ENCODE data around the gene AKAP13. TPM values are rescaled to one million over a fixed set of nuclear protein-coding genes. Genes with fewer than 3 reads are reported as not detected.

Gene AKAP13
- total RNA-seq, 1 experiment from 2014 or later, result 47.3 TPM

DNA sequence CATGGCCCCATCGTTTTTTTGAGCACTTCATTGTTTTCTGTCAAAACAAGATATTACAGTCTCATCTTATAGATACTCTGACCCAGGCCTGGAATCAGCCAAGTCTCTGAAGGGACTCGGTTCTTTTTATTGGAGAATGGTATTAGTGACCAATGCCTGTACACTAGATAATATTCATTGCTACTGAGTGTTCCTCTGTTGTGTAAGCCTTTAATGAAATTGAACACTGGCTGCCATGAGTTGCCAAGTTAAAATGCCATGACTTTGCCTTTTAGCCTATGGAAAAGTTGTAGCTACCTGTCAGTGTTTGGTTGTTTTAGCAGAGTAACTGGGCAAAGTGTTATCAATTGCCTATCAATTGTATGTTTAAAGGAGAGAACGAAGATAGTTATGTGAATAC is 134.0 kb downstream of the AKAP13 start:
- H4K20me1 ChIP-seq (ENCODE audit: control insufficient read depth, insufficient read depth, insufficient read length), result no peaks in the 10 kb centered on the region
- H3K23me2 ChIP-seq (ENCODE audit: insufficient read length, low read depth, low read length, poor library complexity, severe bottlenecking), result no peaks in the 10 kb centered on the region
- no peaks in the 10 kb centered on the region for H3K9me3 Mint-ChIP-seq
- H4K5ac ChIP-seq (ENCODE audit: insufficient read length, low read depth, low read length), result no peak overlapping the region
- DNase-seq, result no peak
- H2BK20ac ChIP-seq (ENCODE audit: low read depth, low read length, poor library complexity, severe bottlenecking), result no peak overlapping the region
- H2AFZ ChIP-seq (ENCODE audit: low read length), result no peak overlapping the region
- H3K79me1 ChIP-seq (ENCODE audit: insufficient read depth, low read depth, low read length, poor library complexity, severe bottlenecking), result no peaks in the 10 kb centered on the region
- H3K27me3 Mint-ChIP-seq (ENCODE audit: low read depth), result no peaks in the 10 kb centered on the region
- H3K14ac ChIP-seq (ENCODE audit: insufficient read depth, low read length), result no peak overlapping the region
- H3T11ph ChIP-seq (ENCODE audit: low read length), result no peak overlapping the region
- no peak overlapping the region for H2BK120ac ChIP-seq (ENCODE audit: low read depth, low read length, poor library complexity, severe bottlenecking)
- no peak overlapping the region for H3K9ac ChIP-seq (ENCODE audit: extremely low read depth, insufficient read length, low read length)
- no peaks in the 10 kb centered on the region for H3K27me3 ChIP-seq (ENCODE audit: insufficient read depth, low read length)
- H3K4me3 Mint-ChIP-seq, result no peak overlapping the region
- no peak overlapping the region for H3K4me2 ChIP-seq (ENCODE audit: insufficient read depth, insufficient read length, low read length)
- no peak overlapping the region for H2BK15ac ChIP-seq (ENCODE audit: low read depth, low read length)
- no peak overlapping the region for H2BK5ac ChIP-seq (ENCODE audit: insufficient read length, low read length)
- H2AK5ac ChIP-seq (ENCODE audit: insufficient read length, low read length), result no peak overlapping the region
- H3K56ac ChIP-seq (ENCODE audit: insufficient read length, low read depth, low read length), result no peak overlapping the region
- no peaks in the 10 kb centered on the region for H3K79me2 ChIP-seq (ENCODE audit: insufficient read depth, low read length)
- H3K27ac ChIP-seq (ENCODE audit: insufficient read length, low read depth, low read length), result no peak overlapping the region
- H3K18ac ChIP-seq (ENCODE audit: insufficient read length, low read depth, low read length), result no peak overlapping the region
- no peak overlapping the region for H3K4ac ChIP-seq (ENCODE audit: low read depth, low read length)
- H4K8ac ChIP-seq (replicated peaks; ENCODE audit: insufficient read length, low read depth, low read length), result no peak overlapping the region
- TF ChIP-seq, protein P1, sequence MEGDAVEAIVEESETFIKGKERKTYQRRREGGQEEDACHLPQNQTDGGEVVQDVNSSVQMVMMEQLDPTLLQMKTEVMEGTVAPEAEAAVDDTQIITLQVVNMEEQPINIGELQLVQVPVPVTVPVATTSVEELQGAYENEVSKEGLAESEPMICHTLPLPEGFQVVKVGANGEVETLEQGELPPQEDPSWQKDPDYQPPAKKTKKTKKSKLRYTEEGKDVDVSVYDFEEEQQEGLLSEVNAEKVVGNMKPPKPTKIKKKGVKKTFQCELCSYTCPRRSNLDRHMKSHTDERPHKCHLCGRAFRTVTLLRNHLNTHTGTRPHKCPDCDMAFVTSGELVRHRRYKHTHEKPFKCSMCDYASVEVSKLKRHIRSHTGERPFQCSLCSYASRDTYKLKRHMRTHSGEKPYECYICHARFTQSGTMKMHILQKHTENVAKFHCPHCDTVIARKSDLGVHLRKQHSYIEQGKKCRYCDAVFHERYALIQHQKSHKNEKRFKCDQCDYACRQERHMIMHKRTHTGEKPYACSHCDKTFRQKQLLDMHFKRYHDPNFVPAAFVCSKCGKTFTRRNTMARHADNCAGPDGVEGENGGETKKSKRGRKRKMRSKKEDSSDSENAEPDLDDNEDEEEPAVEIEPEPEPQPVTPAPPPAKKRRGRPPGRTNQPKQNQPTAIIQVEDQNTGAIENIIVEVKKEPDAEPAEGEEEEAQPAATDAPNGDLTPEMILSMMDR (conservative IDR thresholded peaks at IDR 0.05), result no peak
- H3K4me1 ChIP-seq (ENCODE audit: insufficient read depth, low read length), result peaks cover 8% of the 10 kb centered on the region; the same call in 1 of the 2 replicates
- H4K91ac ChIP-seq (ENCODE audit: insufficient read length, low read depth, low read length), result no peak overlapping the region
- peaks cover 29 to 33% of the 10 kb centered on the region in 2 experiments for H3K4me1 Mint-ChIP-seq
- H3K36me3 Mint-ChIP-seq (ENCODE audit: insufficient read depth in 1 of 3, low read depth in 3 of 3), result no peaks in the 10 kb centered on the region
- H2BK12ac ChIP-seq (ENCODE audit: insufficient read length, low read depth, low read length), result no peak overlapping the region
- H3K27ac Mint-ChIP-seq, result no peak overlapping the region
- no peak overlapping the region for H3K23ac ChIP-seq (ENCODE audit: insufficient read length, low read depth, low read length)
- no CpG with 5 or more reads among the region's 3 CpGs for WGBS (ENCODE audit: extremely low coverage, insufficient read length, low lambda C conversion rate)
- no peaks in the 10 kb centered on the region for H3K9me3 ChIP-seq (ENCODE audit: control insufficient read depth, low read depth, low read length)
